Heart left ventricle (tissue), 16 donors: ENCODE measurements around the gene ARPC1B. TPM values are rescaled to one million over a fixed set of nuclear protein-coding genes. Genes with fewer than 3 reads are reported as not detected.

Source experiments
- ATAC-seq, 4 donors: fragments of 200-7000 bp; cut with Tn5 transposase; one replicate each; pipeline ENCODE4 v1.9.1; 2020 to 2022; ENCODE audit warnings: moderate library complexity in 4 of 4, mild to moderate bottlenecking in 3 of 4, moderate number of reproducible peaks in 1 of 4
- DNase-seq, 5 donors: peaks; one replicate each; pipeline ENCODE4 v3.0.0-alpha.2; 2020
- H3K27ac ChIP-seq, 12 donors: fragments of 200-600 bp; sonication (generic) in 4 of 12; one replicate each; pipeline versions ENCODE4 v1.5.0 to v1.8.0; 2016 to 2022; ENCODE audit warnings: mild to moderate bottlenecking in 2 of 12
- H3K27me3 ChIP-seq, 9 donors: fragments of 200-600 bp; sonication (generic) in 2 of 9; one replicate each; pipeline versions ENCODE4 v1.5.1 to v1.8.0; 2016 to 2022; ENCODE audit warnings: mild to moderate bottlenecking in 3 of 9
- H3K36me3 ChIP-seq, 9 donors: fragments of 200-600 bp; sonication (generic) in 2 of 9; one replicate each; pipeline versions ENCODE4 v1.5.0 to v1.8.0; 2018 to 2022; ENCODE audit warnings: mild to moderate bottlenecking in 2 of 9
- H3K4me1 ChIP-seq, 12 donors: fragments of 200-600 bp; sonication (generic) in 4 of 12; one replicate each; pipeline versions ENCODE4 v1.5.0 to v1.8.0; 2016 to 2022; ENCODE audit warnings: mild to moderate bottlenecking in 3 of 12
- H3K4me3 ChIP-seq, 12 donors: fragments of 200-600 bp; sonication (generic) in 4 of 12; one replicate each; pipeline versions ENCODE4 v1.5.0 to v1.8.0; 2017 to 2022; ENCODE audit warnings: mild to moderate bottlenecking in 9 of 12, moderate library complexity in 4 of 12
- H3K9me3 ChIP-seq, 12 donors: fragments of 200-600 bp; sonication (generic) in 4 of 12; one replicate each; pipeline versions ENCODE4 v1.5.0 to v1.8.0; 2016 to 2022; ENCODE audit warnings: mild to moderate bottlenecking in 1 of 12
- POLR2A ChIP-seq, 2 donors: fragments of 450-650 bp; IDR thresholded peaks; one replicate each; pipeline ENCODE4 v1.6.1; 2017; ENCODE audit warnings: antibody characterized with exemption in 2 of 2, mild to moderate bottlenecking in 2 of 2, moderate library complexity in 2 of 2
- WGBS, 4 donors: extraction: QIAGEN DNeasy Blood & Tissue Kit in 2 of 4; methylation state at CpG; one replicate each; pipeline versions ENCODE4 v1.1.5 to v1.1.7; 2013 to 2018; 5-methylcytosine and 5-hydroxymethylcytosine counted together
- intact Hi-C, 10 donors: fragments of 100-400 bp; cut with DNase I; formaldehyde crosslinking; loops; one replicate each; pipeline versions ENCODE4 v1.11.1 to v1.14.2; 2022
- polyA plus RNA-seq, 2 donors: library from polyadenylated mRNA; stranded (reverse); fragments of 200-250 nt; gene quantifications; one replicate each; pipeline ENCODE4 v1.2.3, GENCODE V29; 2013
- total RNA-seq, 9 donors: library from RNA; depleted of rRNA in 2 of 9; stranded (reverse); fragments of >200 nt in 2 of 9; fragmentation: NEBNext Ultra II Directional in 3 of 9; extraction: Animal tissue kit (Norgen Biotek cat#: 25700) in 3 of 9; gene quantifications; one replicate each; pipeline versions ENCODE4 v1.1.0 to v1.2.4, GENCODE V29; 2016 to 2023
- TF ChIP-seq, protein P1 (sequence below), 12 donors: fragments of 200-600 bp; sonication (generic) in 4 of 12; IDR thresholded peaks; one replicate each; pipeline versions ENCODE4 v1.5.0 to v1.8.0; 2018 to 2022; ENCODE audit warnings: antibody characterized with exemption in 12 of 12, mild to moderate bottlenecking in 5 of 12
- donor health status: ischemic (EF 13 %, LVEDD 7.1; RV severe dilation, severe dysfunction).
- donor health status: healthy with polysubstance abuse.
- donor health status: DM: no; HTN: yes; CAD: no.
- donor health status: DM: no; HTN: no; CAD: no.
- donor health status: ischemic (EF 25% LVEDD 6.9; RV normal size, moderate dysfunction).
- donor health status: ischemic (EF 25% LVEDD 5.7; RV mildly dilated, moderate dysfunction).
- donor health status: healthy.
- donor health status: DM: yes; HTN: yes; CAD: no.
- donor health status: ischemic (EF 35%, LVEDD 5.7; RV mildly dilated, moderate dysfunction).
- donor health status: nonischemic (EF 11% LVEDD 7.7; RV severe dilation, severe dysfunction).
- donor health status: DM: yes; HTN: yes; CAD: no.
- donor health status: PGD.
- donor health status: ischemic (EF 29% LVEDD 5.4; RV normal size, mild dysfunction).
- donor health status: nonischemic (EF 23%, LVEDD 6.1; RV moderate dilation, normal function).

ARPC1B gene
- total and polyA plus RNA-seq, 11 donors, result 17.2 to 142 (median 37.1) TPM

DNA sequence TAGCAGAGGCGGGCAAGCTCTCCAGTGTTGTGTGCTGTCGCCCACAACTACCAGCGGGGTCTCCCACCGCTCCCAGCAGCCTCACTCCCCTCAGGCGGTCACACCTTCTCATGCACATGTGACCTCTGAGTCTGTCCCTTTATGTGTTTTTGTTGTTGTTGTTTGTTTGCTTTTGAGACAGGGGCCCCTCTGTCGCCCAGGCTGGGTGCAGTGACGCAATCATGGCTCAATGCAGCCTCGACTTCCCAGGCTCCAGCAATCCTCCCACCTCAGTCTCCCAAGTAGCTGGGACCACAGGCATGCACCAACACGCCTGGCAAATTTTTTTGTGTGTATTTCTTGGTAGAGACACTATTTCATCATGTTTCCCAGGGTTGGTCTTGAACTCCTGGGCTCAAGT, 65.7 kb downstream of the ARPC1B start:
- Histone ChIP-seq H3K4me1 (peaks cover 0 to 45% (median 30%) of the 10 kb centered on the region in 12 donors), H3K27ac (no peak overlapping the region), H3K4me3 (peak overlapping the region in 10 of 12 donors; percentile 72 to 100 (median 98)), H3K27me3 (no peaks in the 10 kb centered on the region), H3K9me3 (no peaks in the 10 kb centered on the region), H3K36me3 (peaks cover 0 to 30% (median 18%) of the 10 kb centered on the region in 9 donors)
- ATAC-seq (no peak), DNase-seq (no peak)
- 75 to 82% (median 79%) methylated on average over 9 of the region's 9 CpGs for WGBS, 4 donors
- TF ChIP-seq, protein P1, sequence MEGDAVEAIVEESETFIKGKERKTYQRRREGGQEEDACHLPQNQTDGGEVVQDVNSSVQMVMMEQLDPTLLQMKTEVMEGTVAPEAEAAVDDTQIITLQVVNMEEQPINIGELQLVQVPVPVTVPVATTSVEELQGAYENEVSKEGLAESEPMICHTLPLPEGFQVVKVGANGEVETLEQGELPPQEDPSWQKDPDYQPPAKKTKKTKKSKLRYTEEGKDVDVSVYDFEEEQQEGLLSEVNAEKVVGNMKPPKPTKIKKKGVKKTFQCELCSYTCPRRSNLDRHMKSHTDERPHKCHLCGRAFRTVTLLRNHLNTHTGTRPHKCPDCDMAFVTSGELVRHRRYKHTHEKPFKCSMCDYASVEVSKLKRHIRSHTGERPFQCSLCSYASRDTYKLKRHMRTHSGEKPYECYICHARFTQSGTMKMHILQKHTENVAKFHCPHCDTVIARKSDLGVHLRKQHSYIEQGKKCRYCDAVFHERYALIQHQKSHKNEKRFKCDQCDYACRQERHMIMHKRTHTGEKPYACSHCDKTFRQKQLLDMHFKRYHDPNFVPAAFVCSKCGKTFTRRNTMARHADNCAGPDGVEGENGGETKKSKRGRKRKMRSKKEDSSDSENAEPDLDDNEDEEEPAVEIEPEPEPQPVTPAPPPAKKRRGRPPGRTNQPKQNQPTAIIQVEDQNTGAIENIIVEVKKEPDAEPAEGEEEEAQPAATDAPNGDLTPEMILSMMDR (IDR thresholded peaks at IDR 0.05), result no peak
- TF ChIP-seq POLR2A (IDR thresholded peaks at IDR 0.05), result no peak
- intact Hi-C loops, result loop anchor here in 1 of 10 donors (2.0 kb wide), 1 partner anchor 25 kb away; no protein-coding TSS in a partner anchor

Other genes starting within 250 kb of the ARPC1B start
- 10 to 100 TPM in 7 of 9 donors, 1 to 10 TPM in 2; 8.0 to 15.4 (median 13.2) TPM for gene SMURF1, start 230.6 kb upstream of the ARPC1B start, total RNA-seq
- 1 to 10 TPM; 3.5 to 9.5 TPM for gene SMURF1, start 230.6 kb upstream of the ARPC1B start, polyA plus RNA-seq
- not detected for gene KPNA7, start 166.6 kb upstream of the ARPC1B start, total RNA-seq
- gene KPNA7, start 166.6 kb upstream of the ARPC1B start, polyA plus RNA-seq, result not detected
- not detected for gene MYH16, start 101.9 kb upstream of the ARPC1B start, total RNA-seq
- gene MYH16, start 101.9 kb upstream of the ARPC1B start, polyA plus RNA-seq, result not detected
- gene ARPC1A, start 48.8 kb upstream of the ARPC1B start, total RNA-seq, result 100 to 1,000 TPM in 8 of 9 donors, 10 to 100 TPM in 1; 97.1 to 177 (median 146) TPM
- 100 to 1,000 TPM; 102 to 208 TPM for gene ARPC1A, start 48.8 kb upstream of the ARPC1B start, polyA plus RNA-seq
- 100 to 1,000 TPM in 4 of 9 donors, 10 to 100 TPM in 5; 88.7 to 128 (median 98.5) TPM for gene PDAP1, start 33.9 kb downstream of the ARPC1B start, total RNA-seq
- gene PDAP1, start 33.9 kb downstream of the ARPC1B start, polyA plus RNA-seq, result 100 to 1,000 TPM; 120 to 309 TPM
- gene BUD31, start 34.2 kb downstream of the ARPC1B start, total RNA-seq, result 10 to 100 TPM; 26.1 to 63.6 (median 38.9) TPM
- 10 to 100 TPM; 66.7 to 87.8 TPM for gene BUD31, start 34.2 kb downstream of the ARPC1B start, polyA plus RNA-seq
- gene PTCD1, start 64.1 kb downstream of the ARPC1B start, total RNA-seq, result 1 to 10 TPM; 2.1 to 9.0 (median 3.9) TPM
- 1 to 10 TPM; 3.3 to 3.7 TPM for gene PTCD1, start 64.1 kb downstream of the ARPC1B start, polyA plus RNA-seq
- 10 to 100 TPM; 12.7 to 24.8 (median 16.4) TPM for gene CPSF4, start 64.2 kb downstream of the ARPC1B start, total RNA-seq
- 10 to 100 TPM; 14.1 to 24.3 TPM for gene CPSF4, start 64.2 kb downstream of the ARPC1B start, polyA plus RNA-seq
- gene ATP5MF, start 91.4 kb downstream of the ARPC1B start, total RNA-seq, result 1,000 to 10,000 TPM in 2 of 9 donors, 100 to 1,000 TPM in 7; 579 to 6,117 (median 707) TPM
- gene ATP5MF, start 91.4 kb downstream of the ARPC1B start, polyA plus RNA-seq, result 1,000 to 10,000 TPM; 2,714 to 5,384 TPM
- 1 to 10 TPM; 2.1 to 5.2 (median 3.2) TPM for gene ZNF789, start 98.2 kb downstream of the ARPC1B start, total RNA-seq
- gene ZNF789, start 98.2 kb downstream of the ARPC1B start, polyA plus RNA-seq, result 1 to 10 TPM; 3.3 to 4.4 TPM
- gene ZNF394, start 125.6 kb downstream of the ARPC1B start, total RNA-seq, result 10 to 100 TPM; 12.4 to 23.0 (median 15.2) TPM
- gene ZNF394, start 125.6 kb downstream of the ARPC1B start, polyA plus RNA-seq, result 10 to 100 TPM; 13.9 to 16.0 TPM
- gene ZKSCAN5, start 129.9 kb downstream of the ARPC1B start, total RNA-seq, result 1 to 10 TPM; 5.6 to 9.6 (median 7.1) TPM
- gene ZKSCAN5, start 129.9 kb downstream of the ARPC1B start, polyA plus RNA-seq, result 1 to 10 TPM; 2.1 to 5.8 TPM
- 1 to 10 TPM; 4.7 to 7.1 (median 5.3) TPM for gene FAM200A, start 177.4 kb downstream of the ARPC1B start, total RNA-seq
- gene FAM200A, start 177.4 kb downstream of the ARPC1B start, polyA plus RNA-seq, result 1 to 10 TPM; 5.8 to 6.6 TPM
- 10 to 100 TPM; 26.8 to 48.0 (median 32.8) TPM for gene ZNF655, start 183.9 kb downstream of the ARPC1B start, total RNA-seq
- gene ZNF655, start 183.9 kb downstream of the ARPC1B start, polyA plus RNA-seq, result 10 to 100 TPM; 28.8 to 36.1 TPM
- under 1 TPM in 4 of 9 donors, not detected in 5; 0.29 to 0.52 (median 0.51) TPM for gene TMEM225B, start 223.5 kb downstream of the ARPC1B start, total RNA-seq
- gene TMEM225B, start 223.5 kb downstream of the ARPC1B start, polyA plus RNA-seq, result under 1 TPM in 1 of 2 donors, not detected in 1; 0.10 TPM
- gene ZSCAN25, start 242.2 kb downstream of the ARPC1B start, total RNA-seq, result 10 to 100 TPM in 4 of 9 donors, 1 to 10 TPM in 5; 5.6 to 12.0 (median 8.3) TPM
- 1 to 10 TPM; 3.4 to 4.0 TPM for gene ZSCAN25, start 242.2 kb downstream of the ARPC1B start, polyA plus RNA-seq